HepG2 (cell line): Measurements from ENCODE around the gene INTS1. TPM values are rescaled to one million over a fixed set of nuclear protein-coding genes. Genes with fewer than 3 reads are reported as not detected.

Experiments
- ATF1 ChIP-seq: IDR thresholded peaks from 2 replicates; pipeline ENCODE4 v1.6.1; 2016; ENCODE audit warnings: mild to moderate bottlenecking, control low read depth
- FOSL2 ChIP-seq: sonication (generic); formaldehyde crosslinking; IDR thresholded peaks from 2 replicates; pipeline ENCODE4 v1.4.0; 2020; ENCODE audit warnings: missing genetic modification reagents
- HDAC2 ChIP-seq: sonication (generic); formaldehyde crosslinking; IDR thresholded peaks from 2 replicates; pipeline ENCODE4 v1.4.0; 2020; ENCODE audit warnings: missing genetic modification reagents
- HNRNPLL ChIP-seq: fragments of 200-400 bp; formaldehyde crosslinking; IDR thresholded peaks from 2 replicates; pipeline ENCODE4 v1.6.1; 2017; ENCODE audit warnings: mild to moderate bottlenecking, low read depth, low read length; ENCODE audit not compliant: poor library complexity, severe bottlenecking
- JUN ChIP-seq: sonication (generic); formaldehyde crosslinking; IDR thresholded peaks from 2 replicates; pipeline ENCODE4 v1.4.0; 2020; ENCODE audit warnings: mild to moderate bottlenecking, missing genetic modification reagents
- NR1H2 ChIP-seq: sonication (generic); formaldehyde crosslinking; IDR thresholded peaks from 2 replicates; pipeline ENCODE4 v1.8.1; 2022; ENCODE audit warnings: low read depth, missing genetic modification reagents, borderline replicate concordance
- SAFB2 ChIP-seq: sonication (generic); formaldehyde crosslinking; IDR thresholded peaks from 2 replicates; pipeline ENCODE4 v1.5.1; 2020; ENCODE audit warnings: missing genetic modification reagents, low read depth, mild to moderate bottlenecking, borderline replicate concordance
- ZBTB40 ChIP-seq, 2 experiments: fragments of 450-650 bp in 1 of 2; sonication (generic) in 1 of 2; formaldehyde crosslinking in 1 of 2; IDR thresholded peaks; 2 replicates each; pipeline versions ENCODE4 v1.6.1 to v1.8.0; 2016 to 2022; ENCODE audit warnings: antibody characterized with exemption in 1 of 2, mild to moderate bottlenecking in 1 of 2, missing genetic modification reagents in 1 of 2
- ZNF136 ChIP-seq: sonication (generic); formaldehyde crosslinking; IDR thresholded peaks from 2 replicates; pipeline ENCODE4 v1.8.1; 2022; ENCODE audit warnings: low read depth, mild to moderate bottlenecking, moderate library complexity, missing genetic modification reagents
- ZNF143 ChIP-seq: sonication (generic); formaldehyde crosslinking; IDR thresholded peaks from 2 replicates; pipeline ENCODE4 v1.4.0; 2020; ENCODE audit warnings: missing genetic modification reagents
- ZNF17 ChIP-seq: sonication (generic); formaldehyde crosslinking; IDR thresholded peaks from 2 replicates; pipeline ENCODE4 v1.5.0; 2020; ENCODE audit warnings: mild to moderate bottlenecking, missing genetic modification reagents
- ZNF547 ChIP-seq: sonication (generic); formaldehyde crosslinking; IDR thresholded peaks from 2 replicates; pipeline ENCODE4 v1.5.1; 2020; ENCODE audit warnings: mild to moderate bottlenecking, missing genetic modification reagents
- polyA plus RNA-seq, 8 experiments: library from polyadenylated mRNA; depleted of rRNA in 3 of 8; stranded (reverse) in 7 of 8; unstranded in 1 of 8; fragments of >200 nt; fragmentation: Illumina TruSeq in 4 of 8; extraction: Trizol in 4 of 8; gene quantifications; 2 replicates each; pipeline versions ENCODE4 v1.2.1 to v1.2.3, GENCODE V29; 2011 to 2016; ENCODE audit warnings: low read depth in 4 of 8, missing spikeins in 1 of 8, mixed read lengths in 1 of 8; ENCODE audit not compliant: insufficient read depth in 1 of 8
- total RNA-seq, 5 experiments: library from RNA; depleted of rRNA; stranded (reverse); fragments of >200 nt; fragmentation: Illumina TruSeq; extraction: Trizol; gene quantifications; 2 replicates each; pipeline ENCODE4 v1.2.3, GENCODE V29; 2016; ENCODE audit warnings: low read depth in 1 of 5
- TF ChIP-seq, protein P1 (sequence below): IDR thresholded peaks from 2 replicates; pipeline ENCODE4 v1.6.1; 2016; ENCODE audit warnings: low read depth, missing genetic modification reagents, missing compliant biosample characterization

Gene INTS1
- total and polyA plus RNA-seq, 2 of the 13 experiments (the other 11 are each of a cell fraction or from before 2014, with no cell fraction given) = 13.7 to 29.0 TPM

GRCh38 chr7:1503816-1504775, at the start of gene INTS1 (continued):
- TF ChIP-seq, protein P1, sequence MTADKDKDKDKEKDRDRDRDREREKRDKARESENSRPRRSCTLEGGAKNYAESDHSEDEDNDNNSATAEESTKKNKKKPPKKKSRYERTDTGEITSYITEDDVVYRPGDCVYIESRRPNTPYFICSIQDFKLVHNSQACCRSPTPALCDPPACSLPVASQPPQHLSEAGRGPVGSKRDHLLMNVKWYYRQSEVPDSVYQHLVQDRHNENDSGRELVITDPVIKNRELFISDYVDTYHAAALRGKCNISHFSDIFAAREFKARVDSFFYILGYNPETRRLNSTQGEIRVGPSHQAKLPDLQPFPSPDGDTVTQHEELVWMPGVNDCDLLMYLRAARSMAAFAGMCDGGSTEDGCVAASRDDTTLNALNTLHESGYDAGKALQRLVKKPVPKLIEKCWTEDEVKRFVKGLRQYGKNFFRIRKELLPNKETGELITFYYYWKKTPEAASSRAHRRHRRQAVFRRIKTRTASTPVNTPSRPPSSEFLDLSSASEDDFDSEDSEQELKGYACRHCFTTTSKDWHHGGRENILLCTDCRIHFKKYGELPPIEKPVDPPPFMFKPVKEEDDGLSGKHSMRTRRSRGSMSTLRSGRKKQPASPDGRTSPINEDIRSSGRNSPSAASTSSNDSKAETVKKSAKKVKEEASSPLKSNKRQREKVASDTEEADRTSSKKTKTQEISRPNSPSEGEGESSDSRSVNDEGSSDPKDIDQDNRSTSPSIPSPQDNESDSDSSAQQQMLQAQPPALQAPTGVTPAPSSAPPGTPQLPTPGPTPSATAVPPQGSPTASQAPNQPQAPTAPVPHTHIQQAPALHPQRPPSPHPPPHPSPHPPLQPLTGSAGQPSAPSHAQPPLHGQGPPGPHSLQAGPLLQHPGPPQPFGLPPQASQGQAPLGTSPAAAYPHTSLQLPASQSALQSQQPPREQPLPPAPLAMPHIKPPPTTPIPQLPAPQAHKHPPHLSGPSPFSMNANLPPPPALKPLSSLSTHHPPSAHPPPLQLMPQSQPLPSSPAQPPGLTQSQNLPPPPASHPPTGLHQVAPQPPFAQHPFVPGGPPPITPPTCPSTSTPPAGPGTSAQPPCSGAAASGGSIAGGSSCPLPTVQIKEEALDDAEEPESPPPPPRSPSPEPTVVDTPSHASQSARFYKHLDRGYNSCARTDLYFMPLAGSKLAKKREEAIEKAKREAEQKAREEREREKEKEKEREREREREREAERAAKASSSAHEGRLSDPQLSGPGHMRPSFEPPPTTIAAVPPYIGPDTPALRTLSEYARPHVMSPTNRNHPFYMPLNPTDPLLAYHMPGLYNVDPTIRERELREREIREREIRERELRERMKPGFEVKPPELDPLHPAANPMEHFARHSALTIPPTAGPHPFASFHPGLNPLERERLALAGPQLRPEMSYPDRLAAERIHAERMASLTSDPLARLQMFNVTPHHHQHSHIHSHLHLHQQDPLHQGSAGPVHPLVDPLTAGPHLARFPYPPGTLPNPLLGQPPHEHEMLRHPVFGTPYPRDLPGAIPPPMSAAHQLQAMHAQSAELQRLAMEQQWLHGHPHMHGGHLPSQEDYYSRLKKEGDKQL = 0 out of 2 replicates have a peak, but pooled peaks have one; percentile 49
- peak; percentile 87 for TF ChIP-seq ZNF547 (CRISPR knock-in tag)
- 0 out of 2 replicates have a peak, but pooled peaks have one; percentile 27 for TF ChIP-seq ZNF143 (CRISPR knock-in tag)
- peak; percentile 40; the same call in 1 of the 2 replicates for TF ChIP-seq SAFB2 (CRISPR knock-in tag)
- TF ChIP-seq HDAC2 = peak; percentile 63; the same call in 1 of the 2 replicates
- TF ChIP-seq FOSL2 (CRISPR knock-in tag) = peak; percentile 51; the same call in 1 of the 2 replicates
- peak; percentile 55; the same call in 1 of the 2 replicates for TF ChIP-seq JUN (CRISPR knock-in tag)
- no peak for TF ChIP-seq ZNF17 (CRISPR knock-in tag)
- TF ChIP-seq HNRNPLL = peak; percentile 44
- TF ChIP-seq ATF1 (CRISPR knock-in tag) = no peak
- peak; percentile 87 for TF ChIP-seq ZBTB40 (IDR thresholded peaks at IDR 0.05)
- TF ChIP-seq ZBTB40 (CRISPR knock-in tag; IDR thresholded peaks at IDR 0.05) = peak; percentile 71
- TF ChIP-seq ZNF136 (CRISPR knock-in tag) = no peak
- no peak for TF ChIP-seq NR1H2
